GM19351 (cell line): Measurements from ENCODE around the gene CNNM4.

Source experiments
- ATAC-seq: cut with Tn5 transposase; IDR thresholded peaks from one replicate; pipeline ENCODE4 v1.9.1; 2021; ENCODE audit warnings: mild to moderate bottlenecking, moderate library complexity; ENCODE audit not compliant: unreplicated experiment

CNNM4 gene

DNA sequence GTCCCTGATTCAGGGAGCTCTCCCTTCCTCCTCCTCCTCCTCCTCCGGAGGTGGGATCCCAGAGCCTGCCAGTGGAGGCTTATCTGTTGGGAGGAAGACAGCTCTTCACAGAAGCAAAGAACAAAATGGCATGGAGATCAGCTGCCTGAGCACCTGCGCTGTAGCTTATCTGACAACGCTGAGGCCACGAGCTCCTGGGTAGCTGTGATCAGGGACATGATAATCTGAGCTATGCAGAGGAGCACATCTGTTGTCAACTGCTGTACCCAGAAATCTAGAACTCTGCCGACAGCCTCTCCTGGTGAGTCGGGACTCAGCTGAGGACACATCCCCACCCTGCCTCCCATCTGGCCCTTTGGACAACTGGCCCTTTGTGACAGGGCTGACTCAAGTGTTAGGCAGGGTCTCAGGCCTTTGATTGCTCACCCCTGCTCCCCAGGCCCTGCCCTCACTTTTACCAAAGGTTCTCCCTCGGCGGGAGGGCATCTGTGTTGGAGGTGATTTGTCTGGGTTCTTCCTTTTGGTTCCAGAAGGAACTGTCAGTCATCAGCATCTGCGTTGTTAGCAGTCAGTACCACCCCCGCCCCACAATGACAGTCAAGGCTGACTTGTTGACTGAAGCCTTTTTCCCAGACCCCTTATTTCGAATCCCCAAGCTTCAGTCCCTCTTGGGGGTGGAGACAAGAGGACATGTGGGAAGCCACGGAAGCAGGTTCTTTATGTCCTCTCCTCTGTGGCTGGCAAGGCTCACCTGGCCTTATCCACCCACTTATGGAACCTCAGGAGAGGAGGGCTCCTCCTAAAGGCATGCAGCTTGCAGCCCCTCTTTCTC, 49.5 kb downstream of the CNNM4 start:
- no peak for ATAC-seq

DNA sequence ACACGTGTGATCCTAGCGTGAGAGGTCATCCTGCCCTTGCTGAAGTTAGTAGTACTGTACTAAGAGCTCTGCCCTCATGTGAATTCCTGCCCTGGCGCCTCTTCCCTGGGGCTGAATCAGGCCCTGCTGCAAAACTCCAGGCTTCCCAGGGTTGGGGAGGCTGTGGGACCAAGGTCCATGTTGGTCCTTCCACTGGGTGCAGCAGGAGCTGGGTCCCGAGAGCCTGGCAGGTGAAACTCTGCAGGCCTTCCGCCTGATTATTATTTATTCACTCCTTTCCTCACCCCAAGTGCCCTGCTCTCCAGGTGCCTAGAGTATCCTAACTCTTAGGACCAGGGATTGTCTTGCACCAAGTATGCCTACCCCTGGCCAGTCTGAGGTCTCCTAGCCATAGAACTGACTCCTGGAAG, 50.1 kb downstream of the CNNM4 start:
- no peak for ATAC-seq

DNA sequence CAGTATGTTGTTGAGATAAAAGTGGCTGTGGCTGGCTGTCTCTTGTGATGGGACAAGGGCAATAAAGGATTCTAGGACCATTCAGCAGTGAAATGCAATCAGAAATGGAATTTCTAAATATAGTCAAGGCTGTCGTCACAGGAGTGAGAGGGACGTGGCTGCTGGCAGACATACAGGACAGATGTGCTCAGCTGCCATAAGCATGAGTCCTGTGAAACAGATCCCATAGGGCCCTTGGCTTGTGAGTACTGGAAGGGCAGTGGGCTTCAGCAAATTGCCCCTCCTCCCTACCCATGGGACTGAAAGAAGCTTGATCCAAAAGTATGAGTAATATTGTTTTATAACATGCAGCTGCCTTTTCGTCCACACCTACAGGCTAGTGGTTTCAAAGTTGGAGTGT, 51.2 kb downstream of the CNNM4 start:
- no peak for ATAC-seq

DNA sequence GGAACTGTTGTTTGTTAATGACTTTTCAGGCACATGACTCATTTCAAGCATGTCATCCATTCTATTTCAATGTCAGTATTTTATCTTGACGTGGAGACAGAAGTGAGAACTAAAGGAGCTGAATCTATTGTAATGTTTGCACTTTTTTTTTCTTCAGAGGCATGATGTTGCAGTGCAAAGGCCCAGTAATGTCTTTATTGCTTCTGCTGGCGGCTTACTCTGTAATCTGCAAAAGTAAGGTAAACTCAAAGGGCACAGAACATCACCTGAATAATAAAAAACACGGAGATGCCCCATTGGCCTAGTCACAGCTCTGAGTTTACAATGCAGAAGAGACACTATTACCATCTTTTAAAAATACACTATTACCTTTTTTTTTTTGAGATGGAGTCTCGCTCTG, 53.0 kb downstream of the CNNM4 start:
- ATAC-seq, result no peak

GRCh38 chr2:96815326-96816126, 54.8 kb downstream of the CNNM4 start:
- no peak for ATAC-seq

DNA sequence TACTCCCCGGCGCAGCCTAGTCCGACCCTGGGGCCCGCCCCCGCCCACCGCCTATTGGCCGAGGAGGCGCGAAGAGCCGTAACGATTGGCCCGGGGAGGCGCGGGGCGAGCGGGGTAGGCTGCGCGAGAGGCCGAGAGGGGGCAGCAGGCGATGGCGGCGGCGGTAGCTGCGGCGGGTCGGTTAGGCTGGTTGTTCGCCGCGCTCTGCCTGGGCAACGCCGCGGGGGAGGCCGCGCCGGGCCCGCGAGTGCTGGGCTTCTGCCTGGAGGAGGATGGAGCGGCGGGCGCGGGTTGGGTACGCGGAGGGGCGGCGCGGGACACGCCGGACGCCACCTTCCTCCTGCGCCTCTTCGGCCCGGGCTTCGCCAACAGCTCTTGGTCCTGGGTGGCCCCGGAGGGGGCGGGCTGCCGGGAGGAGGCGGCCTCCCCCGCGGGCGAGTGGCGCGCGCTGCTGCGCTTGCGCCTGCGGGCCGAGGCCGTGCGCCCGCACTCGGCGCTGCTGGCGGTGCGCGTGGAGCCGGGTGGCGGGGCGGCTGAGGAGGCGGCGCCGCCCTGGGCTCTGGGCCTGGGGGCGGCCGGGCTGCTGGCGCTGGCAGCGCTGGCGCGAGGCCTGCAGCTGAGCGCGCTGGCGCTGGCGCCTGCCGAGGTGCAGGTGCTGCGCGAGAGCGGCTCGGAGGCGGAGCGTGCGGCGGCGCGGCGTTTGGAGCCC, 55.6 kb downstream of the CNNM4 start, which contains the start of gene CNNM3:
TSS of gene CNNM3 (plus strand) at position 142 of the 709 bp plus-strand sequence. CDS start at position 152, 10 bp downstream.
- ATAC-seq, result peak; percentile 90

DNA sequence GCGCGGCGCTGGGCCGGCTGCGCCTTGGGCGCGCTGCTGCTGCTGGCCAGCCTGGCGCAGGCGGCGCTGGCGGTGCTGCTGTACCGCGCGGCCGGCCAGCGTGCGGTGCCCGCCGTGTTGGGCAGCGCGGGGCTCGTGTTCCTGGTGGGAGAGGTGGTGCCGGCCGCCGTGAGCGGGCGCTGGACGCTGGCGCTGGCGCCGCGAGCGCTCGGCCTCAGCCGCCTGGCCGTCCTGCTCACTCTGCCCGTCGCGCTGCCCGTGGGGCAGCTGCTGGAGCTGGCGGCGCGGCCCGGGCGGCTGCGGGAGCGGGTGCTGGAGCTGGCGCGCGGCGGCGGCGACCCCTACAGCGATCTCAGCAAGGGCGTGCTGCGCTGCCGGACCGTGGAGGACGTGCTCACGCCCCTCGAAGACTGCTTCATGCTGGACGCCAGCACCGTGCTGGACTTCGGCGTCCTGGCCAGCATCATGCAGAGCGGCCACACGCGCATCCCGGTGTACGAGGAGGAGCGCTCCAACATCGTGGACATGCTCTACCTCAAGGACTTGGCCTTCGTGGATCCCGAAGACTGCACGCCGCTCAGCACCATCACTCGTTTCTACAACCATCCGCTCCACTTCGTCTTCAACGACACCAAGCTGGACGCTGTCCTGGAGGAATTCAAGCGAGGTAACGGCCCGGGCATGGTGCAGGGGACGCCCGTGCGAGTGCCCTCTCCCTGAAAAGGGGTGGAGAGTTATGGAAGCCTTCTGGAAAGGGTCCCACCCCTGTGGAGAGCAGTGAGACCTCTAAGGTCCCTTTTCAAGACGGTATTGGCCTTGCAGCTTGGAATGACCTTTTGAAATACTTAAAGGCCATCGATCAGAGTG, 56.4 kb downstream of the CNNM4 start:
- ATAC-seq, result no peak

DNA sequence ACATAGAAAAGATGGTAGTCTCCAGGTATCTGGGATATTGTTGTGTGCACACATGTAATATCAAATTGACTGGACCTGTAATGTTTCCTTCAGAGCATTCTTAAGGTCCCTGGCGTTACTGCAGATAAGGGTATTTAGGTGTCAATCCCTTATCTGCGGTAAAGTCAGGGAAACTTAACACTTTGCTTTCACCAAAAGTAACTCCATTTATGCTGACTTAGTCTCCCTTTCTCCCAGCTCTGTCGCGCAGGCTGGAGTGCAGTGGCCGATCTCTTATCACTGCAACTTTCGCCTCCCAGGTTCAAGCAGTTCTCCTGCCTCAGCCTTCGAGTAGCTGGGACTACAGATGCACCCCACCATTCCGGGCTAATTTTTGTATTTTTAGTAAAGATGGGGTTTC, 57.2 kb downstream of the CNNM4 start:
- no peak for ATAC-seq

DNA sequence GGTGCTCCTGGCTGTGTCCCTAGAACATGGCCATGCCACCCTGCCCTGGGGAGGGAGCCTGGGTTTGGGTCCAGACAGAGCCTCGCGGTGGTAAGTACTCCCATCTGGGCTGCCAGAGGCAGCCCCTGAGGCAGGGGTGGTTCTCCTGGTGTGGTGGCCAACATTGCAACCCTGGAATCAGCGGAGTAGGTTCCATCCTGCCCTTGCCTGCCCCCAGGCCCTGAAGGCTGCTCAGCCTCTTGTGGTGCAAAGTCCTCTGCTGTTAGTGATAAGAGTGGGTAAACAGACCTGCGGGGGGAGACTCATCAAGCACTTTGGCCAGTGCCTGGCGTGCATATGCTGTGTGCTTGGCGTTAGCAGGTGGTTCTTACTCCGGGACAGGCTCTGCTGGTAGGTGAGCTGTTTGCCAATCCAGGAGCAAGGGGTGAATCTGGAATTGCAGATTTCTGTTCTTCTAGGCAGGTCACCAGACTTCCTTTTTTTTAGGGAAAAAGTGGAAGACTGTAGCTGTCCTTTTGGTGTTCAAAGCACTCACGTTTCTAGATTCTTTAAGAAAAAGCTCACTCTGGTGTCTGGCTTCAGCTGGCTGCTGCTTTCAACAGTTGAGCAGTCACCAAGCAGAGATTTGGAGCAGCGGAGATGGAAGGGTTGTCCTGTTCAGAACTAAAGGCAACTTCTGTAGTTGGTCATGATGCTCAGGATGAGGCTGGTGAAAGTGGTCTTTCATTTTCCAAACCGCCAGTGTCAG, 58.6 kb downstream of the CNNM4 start:
- no peak for ATAC-seq

DNA sequence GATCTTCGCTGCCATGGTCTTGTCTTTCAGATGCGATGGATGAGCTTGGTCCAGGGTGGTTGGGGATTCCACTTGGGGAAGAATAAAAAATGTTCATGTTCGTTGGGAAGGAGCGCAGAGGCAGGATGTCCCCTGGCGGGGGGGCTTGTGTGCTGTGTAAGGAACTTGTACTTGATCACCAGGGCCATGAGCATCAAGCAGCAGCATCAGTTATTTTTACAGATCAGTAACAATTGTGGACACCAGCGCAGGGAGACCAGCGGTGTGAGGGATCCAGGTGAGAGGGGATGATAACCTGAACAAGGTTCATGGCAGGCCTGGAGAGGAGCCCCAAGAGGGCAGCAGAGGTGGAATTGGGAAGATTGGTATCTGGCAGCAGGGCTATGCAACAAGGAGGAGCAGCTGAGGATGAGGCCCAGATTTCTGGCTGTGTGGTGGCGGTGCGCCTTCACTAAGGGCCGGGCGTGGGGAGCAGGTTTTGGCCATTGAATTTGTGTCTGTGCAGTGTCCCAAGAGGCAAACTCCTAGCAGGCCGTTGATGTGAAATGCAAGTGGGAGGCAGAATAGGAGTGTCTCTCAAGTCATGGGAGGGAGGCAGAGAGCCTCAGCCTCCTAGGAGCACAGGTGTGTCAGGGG, 59.3 kb downstream of the CNNM4 start:
- ATAC-seq, result no peak

DNA sequence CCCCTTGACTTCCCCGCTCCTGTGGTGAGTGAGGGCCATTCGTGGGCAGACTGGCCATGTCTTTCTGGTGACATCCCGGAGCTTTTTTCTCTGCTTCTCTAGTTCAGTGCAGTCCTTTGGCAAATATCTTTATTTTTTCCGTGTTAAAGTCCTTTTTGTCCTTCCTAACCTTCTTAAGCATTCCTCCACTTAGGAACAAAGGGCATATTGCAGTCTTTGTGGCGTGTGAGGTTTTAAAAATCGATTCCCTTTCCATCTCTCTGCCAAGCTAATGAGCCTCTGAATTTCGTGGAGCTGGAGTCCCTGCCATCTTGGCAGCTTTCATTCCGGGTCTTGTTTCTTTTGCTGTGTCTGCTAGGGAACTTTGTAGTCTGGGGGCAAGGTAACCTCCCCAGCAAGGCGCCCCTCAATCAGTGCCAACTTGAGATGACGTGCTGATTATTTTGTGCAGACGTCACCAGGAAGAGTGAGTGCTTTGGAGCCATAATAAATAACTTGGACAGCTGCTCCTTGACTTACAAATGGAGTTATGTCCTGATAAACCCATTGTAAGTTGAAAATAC, 60.5 kb downstream of the CNNM4 start:
- no peak for ATAC-seq

DNA sequence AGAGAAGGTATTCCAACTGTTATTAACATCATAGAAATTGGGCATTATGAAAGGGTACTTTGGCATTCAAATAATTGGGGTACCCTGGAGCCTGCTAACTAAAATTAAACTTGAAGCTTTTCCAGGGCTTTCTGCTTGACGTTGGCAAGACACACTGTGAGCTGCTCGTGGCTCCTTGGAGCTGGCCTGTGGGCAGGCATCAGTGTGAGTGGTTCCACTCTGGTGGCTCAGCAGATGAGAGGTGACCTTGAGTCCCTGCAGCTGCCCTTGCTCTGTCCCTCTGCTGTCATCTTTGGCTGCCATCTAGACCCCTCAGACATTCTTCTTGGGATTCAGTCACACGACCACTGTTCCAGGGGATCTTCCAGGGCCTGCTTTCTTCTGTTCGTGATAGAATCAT, 62.1 kb downstream of the CNNM4 start:
- ATAC-seq, result no peak

DNA sequence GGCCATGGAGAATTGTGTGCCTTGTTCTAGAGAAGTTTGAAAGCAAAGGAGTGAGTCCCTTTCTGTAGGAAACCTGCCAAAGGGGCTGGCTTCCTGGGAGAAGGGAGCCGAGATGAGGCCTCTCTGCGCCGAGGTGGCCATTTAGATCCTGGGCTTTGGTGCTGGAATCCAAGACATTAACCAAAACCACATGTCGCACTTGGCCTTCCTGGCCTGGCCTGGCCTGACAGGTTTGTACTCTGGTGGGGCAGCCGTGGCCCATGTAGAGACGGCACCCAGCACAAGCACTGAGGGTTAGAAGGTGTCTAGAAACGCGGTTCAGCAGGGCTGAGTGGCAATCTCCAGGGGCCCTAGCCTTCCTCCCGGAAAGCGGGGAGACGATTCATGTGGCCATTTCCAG, 62.5 kb downstream of the CNNM4 start:
- ATAC-seq, result no peak

DNA sequence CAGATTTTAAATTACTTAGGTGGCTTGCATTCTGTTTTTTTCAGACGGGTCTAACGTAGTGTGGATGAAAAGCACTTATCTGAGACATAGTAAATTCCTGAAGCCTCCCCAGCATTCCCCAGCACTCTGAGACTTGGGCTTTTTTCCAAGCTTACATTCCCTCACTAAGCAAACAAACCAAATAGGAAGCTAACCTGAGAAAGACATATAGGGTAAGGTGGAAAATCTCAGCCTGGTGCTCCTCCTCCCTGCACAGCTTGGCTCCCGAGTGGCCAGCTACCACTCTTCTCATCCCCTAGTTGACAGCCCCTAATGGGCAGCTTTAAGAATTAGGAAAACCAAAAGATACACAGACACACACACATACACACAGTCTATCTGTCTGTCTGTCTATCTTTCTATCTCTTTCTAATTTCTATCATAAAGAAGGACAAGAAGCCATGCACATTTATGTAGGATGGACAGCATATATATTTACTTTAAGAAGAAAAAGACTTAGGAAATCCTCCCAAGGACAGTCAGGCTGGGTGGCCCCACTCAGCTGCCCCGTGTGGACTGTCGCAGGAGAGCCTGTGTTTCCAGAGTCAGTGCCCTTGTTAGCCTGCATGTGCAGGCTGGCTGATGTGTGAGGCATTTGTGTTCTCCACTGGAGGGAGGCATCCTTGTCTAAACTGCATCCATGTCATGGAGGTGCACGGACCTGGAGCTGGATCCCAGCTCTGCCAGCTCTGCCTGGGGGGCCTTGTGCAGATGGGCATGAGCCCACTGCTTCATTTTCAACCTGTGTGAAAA, 63.6 kb downstream of the CNNM4 start:
- no peak for ATAC-seq

DNA sequence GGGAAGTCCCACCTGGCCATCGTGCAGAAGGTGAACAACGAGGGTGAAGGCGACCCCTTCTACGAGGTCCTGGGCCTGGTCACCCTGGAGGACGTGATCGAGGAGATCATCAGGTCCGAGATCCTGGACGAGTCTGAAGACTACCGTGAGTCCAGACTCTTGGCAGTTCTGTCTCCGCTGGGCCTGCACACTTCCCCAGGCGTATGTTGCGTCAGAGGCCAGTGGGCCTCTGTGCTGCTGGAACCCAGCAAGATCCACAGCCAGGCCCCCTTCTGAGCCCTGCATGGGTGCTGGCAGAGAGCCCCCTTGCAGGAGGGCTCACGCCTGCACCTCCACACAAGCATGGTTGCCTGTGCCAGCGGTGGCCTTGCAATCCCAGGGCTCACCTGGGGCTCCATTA, 64.4 kb downstream of the CNNM4 start:
- ATAC-seq, result no peak

- ATAC-seq, result no peak
Measured at GRCh38 chr2:96826546-96827278, 66.0 kb downstream of the CNNM4 start.

- ATAC-seq, result no peak
Measured at GRCh38 chr2:96828436-96828835, 67.7 kb downstream of the CNNM4 start.

- no peak for ATAC-seq
Measured at GRCh38 chr2:96828874-96829273, 68.2 kb downstream of the CNNM4 start.
